GM18861 (cell line): ENCODE measurements around the gene SCYL3.

ENCODE experiments used
- ATAC-seq: cut with Tn5 transposase; IDR thresholded peaks from one replicate; pipeline ENCODE4 v1.9.1; 2021; ENCODE audit not compliant: unreplicated experiment

SCYL3 gene

GRCh38 chr1:169901115-169901514 lies 7.4 kb upstream of the SCYL3 start:
- ATAC-seq, result no peak

- no peak for ATAC-seq
Observed at GRCh38 chr1:169900571-169900970, 6.9 kb upstream of the SCYL3 start.

GRCh38 chr1:169899519-169900217 lies 6.0 kb upstream of the SCYL3 start:
- ATAC-seq, result no peak

- no peak for ATAC-seq
Observed at GRCh38 chr1:169896013-169896412, 2.3 kb upstream of the SCYL3 start.

- ATAC-seq, result no peak
Observed at GRCh38 chr1:169894424-169895145, 889 bp upstream of the SCYL3 start.

- ATAC-seq, result no peak
Observed at GRCh38 chr1:169892927-169893644, 610 bp downstream of the SCYL3 start.

- no peak for ATAC-seq
Observed at GRCh38 chr1:169892176-169892926, 1.3 kb downstream of the SCYL3 start.

GRCh38 chr1:169891539-169891885 lies 2.2 kb downstream of the SCYL3 start:
- no peak for ATAC-seq

- ATAC-seq, result no peak
Observed at GRCh38 chr1:169890761-169891538, 2.7 kb downstream of the SCYL3 start.

GRCh38 chr1:169889871-169890270 lies 3.8 kb downstream of the SCYL3 start:
- ATAC-seq, result no peak

- ATAC-seq, result no peak
Observed at GRCh38 chr1:169886931-169887330, 6.8 kb downstream of the SCYL3 start.

GRCh38 chr1:169886422-169886821 lies 7.3 kb downstream of the SCYL3 start:
- no peak for ATAC-seq

GRCh38 chr1:169885207-169885606 lies 8.5 kb downstream of the SCYL3 start:
- ATAC-seq, result no peak

GRCh38 chr1:169884634-169885033 lies 9.1 kb downstream of the SCYL3 start:
- ATAC-seq, result no peak

GRCh38 chr1:169882039-169882511 lies 11.6 kb downstream of the SCYL3 start:
- ATAC-seq, result no peak

GRCh38 chr1:169879034-169879840 lies 14.5 kb downstream of the SCYL3 start:
- no peak for ATAC-seq

- ATAC-seq, result no peak
Observed at GRCh38 chr1:169878498-169878897, 15.2 kb downstream of the SCYL3 start.

GRCh38 chr1:169877800-169878491 lies 15.8 kb downstream of the SCYL3 start:
- ATAC-seq, result no peak

GRCh38 chr1:169874229-169874628 lies 19.5 kb downstream of the SCYL3 start:
- no peak for ATAC-seq
